Gastrocnemius medialis (tissue), 4 donors: ENCODE measurements around the gene BLVRA.

Source experiments
- CTCF ChIP-seq, 5 experiments: fragments of 450-650 bp in 3 of 5; fragments of 200-600 bp in 2 of 5; sonication (generic) in 2 of 5; IDR thresholded peaks in 4 of 5; conservative IDR thresholded peaks in 1 of 5; 1 replicate in 4 of 5; 2 replicates in 1 of 5; pipeline ENCODE4 v1.5.1; 2016 to 2019; ENCODE audit warnings: antibody characterized with exemption in 5 of 5, mild to moderate bottlenecking in 3 of 5, moderate library complexity in 3 of 5
- POLR2A ChIP-seq, 2 donors: fragments of 450-650 bp; IDR thresholded peaks; one replicate each; pipeline ENCODE4 v1.6.1; 2017; ENCODE audit warnings: antibody characterized with exemption in 2 of 2, mild to moderate bottlenecking in 2 of 2, moderate library complexity in 2 of 2

GRCh38 chr7:43727494-43727893 is 31.0 kb upstream of the BLVRA start:
- TF ChIP-seq POLR2A (IDR thresholded peaks at IDR 0.05) (no peak), CTCF (IDR thresholded peaks at IDR 0.05 in 4 of 5, conservative IDR thresholded peaks at IDR 0.05 in 1 of 5) (no peak)
